Hippocampal formation (tissue), 2 donors: ENCODE results near the gene ABHD16A.

Experiments used
- DNase-seq, 2 donors: peaks; one replicate each; lab custom pipeline; 2025; lab: John Stamatoyannopoulos, UW

Gene ABHD16A

DNA sequence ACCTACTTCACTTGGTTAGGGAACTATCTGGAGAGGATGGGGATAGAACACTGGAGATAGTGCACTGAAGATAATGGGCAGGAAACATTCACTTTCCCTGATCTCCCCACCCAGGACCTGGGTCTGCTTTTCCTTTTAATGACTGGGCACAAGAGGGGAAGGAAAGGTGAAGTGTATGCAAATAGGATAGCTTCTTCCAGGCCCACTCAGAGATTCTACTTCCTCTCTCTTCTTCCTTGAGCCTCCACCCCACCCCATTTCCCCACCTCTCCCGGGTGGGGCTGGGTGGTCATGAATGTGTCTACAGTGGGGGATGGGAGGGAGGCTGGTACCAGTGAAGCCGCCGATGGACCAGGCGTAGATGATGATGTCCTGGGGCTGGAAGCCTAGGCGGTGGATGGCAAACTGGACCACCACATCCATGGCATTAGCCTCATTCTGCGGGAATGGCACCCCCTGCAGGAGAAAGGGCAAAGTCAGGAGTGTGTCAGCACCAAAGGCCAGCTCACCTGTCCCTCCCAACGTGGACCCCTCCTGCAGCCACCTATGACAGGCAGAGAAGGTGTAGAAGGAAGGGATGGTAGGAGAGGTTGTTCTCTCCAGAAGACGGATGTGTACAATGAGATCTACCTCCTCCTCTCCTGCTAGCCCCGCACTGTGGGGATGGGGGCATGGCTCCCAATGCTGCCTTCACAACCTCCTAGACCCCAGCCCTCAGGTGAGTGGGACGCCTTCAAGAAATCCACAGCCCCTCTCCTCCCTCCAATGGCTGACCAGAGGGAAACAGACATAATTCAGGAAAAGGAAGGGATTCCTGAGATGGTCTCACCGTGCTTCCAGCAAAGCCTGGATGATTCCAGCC lies 13.6 kb downstream of the ABHD16A start:
- DNase-seq, result no peak

DNA sequence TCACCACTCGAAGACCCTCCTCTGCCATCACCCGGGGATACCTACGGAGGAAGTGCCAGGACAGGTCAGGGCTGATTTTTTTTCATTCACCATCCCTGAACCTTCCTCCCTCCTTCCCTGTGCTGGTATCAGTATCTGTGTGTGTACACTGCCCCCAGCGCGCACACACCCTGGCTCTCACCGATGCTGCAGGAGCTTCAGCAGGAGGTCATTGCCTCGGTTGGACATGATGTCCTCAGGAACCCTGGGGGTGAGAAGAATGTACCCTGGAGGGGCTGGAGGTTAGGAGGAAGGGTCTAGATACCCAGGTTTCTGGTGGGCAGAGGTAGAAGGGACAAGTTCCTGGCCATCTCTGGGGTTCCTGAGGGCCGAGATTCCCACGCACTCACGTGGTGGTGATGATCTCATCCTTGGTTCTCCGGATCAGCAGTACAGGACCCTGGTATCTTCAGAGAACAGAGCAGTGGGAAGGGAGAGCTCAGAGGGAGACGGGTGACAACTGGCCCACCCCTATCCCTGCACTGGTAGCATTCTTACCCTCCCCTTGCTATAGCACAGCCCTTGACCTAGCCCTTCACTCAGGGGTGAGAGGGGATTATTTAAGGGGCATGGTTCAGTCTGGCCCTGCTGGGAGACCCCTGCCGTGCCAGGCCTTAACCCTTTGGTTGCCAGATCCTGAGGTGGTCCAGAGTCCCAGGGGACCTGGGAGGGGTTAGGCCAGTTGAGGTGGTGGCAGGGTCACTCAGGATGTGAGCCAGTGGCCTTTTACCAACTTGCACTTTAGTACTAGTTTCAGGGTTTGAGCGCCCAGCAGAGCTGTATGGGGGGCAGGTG lies 15.0 kb downstream of the ABHD16A start:
- no peak for DNase-seq

DNA sequence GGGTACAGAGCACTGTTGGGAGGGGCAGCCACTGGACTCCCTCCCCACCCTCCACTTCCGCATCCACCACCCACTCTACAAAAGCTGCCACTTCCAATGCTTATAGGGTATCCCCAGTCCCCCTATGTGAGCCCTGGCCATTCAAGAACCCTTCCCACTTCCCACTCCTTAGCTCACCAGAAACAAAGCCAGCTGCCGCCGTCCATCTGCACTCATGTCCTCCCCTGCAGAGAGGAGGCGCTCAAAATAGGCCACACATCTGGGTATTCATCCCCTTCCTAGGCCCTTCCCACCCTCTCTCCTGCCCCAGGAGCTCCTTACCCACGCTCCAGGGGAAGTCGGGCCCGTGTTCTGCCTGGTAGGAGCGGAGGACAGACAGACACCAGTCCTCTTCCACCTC lies 15.8 kb downstream of the ABHD16A start:
- no peak for DNase-seq

DNA sequence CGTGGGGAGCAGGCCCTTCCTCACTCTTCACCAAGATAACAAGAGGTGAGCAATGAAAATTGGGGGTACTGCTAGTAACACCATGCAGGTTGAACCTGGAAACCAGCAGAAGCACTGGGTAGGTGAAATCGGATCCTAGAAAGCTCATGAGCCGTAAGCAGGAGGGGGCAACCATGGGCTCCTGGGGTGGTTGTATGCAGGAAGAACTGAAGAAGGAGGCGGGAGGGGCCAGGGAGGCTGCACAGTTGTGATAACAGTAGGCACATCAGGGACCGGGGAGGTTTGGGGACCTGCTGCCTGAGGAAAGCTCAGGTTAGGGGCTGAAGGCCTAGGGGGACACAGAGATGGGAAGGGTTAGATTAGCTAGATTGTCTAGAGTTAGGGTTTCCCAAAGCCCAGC lies 16.6 kb downstream of the ABHD16A start:
- no peak for DNase-seq

DNA sequence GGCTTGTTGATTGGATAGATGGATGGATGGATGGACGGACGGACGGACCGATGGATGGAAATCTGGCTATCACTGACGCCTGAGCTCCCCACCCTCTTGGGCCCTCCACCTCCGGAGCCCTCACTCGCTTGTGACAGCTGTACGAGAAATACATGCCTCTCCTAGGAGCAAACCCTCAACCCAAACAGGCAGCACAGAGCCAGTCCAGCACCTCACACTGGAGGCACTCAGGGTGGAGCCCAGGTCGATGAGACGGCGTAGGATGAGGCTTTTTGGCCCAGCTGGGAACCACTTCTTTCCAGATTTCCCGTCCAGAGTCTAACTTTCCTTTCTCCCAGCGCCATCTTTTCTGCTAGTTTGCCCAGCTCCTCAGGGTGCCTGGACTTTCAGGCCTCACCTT lies 19.5 kb downstream of the ABHD16A start:
- DNase-seq, result no peak

DNA sequence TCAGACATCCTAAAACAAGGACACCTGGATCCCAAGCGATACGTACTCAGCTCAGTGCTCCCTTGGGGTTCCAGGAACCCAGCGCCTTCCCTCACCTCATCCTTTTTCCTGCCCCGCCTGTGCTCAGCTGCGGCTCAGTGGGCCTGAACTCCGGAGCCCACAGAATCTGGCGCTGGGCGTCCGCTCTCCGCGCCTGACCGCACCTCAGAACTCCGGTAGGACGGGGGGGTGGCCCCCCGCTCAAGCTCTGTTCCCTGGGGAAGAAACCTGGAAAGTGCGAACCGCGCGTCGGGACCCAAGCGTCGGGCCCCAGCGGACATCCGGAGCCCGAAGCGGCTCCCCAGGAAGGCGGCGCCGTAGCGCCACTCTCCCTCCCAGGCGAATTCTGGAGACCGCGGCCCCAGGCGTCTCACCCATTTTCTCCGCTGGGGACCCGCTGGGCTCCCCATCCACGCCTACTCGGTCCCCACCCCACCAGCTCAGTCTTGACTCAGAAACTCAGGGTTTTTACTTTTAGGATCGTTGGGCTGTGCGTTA lies 21.9 kb downstream of the ABHD16A start:
- DNase-seq, result peak in 1 of 2 donors; percentile 23

DNA sequence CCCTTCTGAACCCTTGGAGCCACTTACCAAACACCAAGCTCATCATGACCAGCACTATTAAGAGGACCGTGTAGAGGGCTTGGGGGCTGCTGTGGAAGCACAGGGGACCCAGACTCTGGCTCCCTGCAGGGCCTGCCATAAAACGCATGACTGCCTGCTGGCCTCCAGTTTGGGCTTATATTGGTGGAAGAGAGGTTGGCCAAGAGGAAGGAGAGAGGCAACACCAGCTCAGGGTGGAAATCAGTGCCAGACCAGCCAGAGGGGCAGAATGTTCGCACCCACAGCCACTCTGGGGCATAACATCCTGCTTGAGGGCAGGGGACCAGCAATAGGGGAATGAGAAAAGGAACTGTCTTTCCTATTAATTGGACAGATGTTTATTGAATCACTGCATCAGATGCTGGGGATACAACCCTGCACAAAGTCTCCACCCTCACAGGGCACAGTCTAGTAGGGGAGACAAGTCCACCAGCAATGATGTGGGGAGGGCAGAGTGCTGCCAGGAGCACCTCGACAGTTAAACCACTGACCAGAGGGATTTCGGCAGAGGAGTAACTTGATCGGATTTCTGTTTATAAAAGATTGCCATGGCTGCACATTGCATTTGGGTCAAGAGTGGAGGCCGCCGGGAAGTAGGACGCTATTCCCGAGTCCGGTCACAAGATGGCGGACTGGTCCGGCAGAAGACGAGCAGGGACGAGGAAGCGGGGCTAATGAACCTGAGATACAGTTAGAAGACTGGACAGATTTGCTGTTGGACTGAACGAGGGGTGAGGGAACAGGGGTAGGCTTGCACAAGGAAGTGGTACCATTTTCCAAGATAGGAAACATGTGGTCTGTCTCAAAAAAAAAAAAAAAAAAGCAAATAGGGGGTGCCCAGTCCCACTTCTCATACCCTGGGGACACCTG lies 22.6 kb downstream of the ABHD16A start, which contains the start of gene LY6G5C:
LY6G5C (minus strand) TSS at position 842 of the 909 bp plus-strand sequence; CDS start at position 148, 694 bp downstream.
- peak; percentile 63 to 83 for DNase-seq

DNA sequence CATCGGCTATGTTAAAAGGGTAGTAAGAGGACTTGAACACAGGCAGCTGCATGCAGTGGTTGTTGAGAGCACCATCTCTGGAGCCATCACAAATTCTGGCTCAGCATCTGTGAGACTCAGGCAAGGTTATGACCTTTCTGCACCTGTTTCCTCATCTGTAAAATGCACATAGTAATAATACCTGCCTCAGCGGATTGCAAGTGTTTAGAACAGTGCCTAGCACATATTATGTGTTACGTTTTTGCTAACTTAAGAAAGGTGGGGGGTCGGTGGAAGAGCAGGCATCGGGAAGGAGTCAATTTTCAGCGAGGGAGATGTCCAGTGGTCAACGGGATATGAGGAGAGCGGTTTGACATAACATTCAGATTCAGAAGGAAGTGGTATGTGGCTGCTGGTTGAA lies 25.2 kb downstream of the ABHD16A start:
- DNase-seq, result no peak

DNA sequence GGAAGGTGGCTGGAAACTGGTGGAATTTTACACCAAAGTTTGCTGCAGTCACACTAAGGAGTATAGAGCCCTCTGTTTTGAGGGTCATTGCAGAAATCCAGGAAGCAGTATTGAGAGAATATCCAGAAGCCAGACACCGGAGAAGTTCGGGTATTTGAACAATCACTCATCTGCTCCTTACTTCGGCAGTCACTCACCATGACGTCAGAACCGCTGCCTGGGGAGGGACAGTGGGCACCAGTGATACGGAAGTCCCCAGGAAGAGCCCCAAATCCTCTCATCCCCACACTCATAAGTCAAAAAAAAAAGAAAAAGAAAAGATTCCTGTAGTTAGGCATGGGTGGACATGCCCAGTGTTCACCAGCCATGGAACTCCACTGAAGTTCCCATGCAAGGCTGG lies 26.2 kb downstream of the ABHD16A start:
- DNase-seq, result no peak

DNA sequence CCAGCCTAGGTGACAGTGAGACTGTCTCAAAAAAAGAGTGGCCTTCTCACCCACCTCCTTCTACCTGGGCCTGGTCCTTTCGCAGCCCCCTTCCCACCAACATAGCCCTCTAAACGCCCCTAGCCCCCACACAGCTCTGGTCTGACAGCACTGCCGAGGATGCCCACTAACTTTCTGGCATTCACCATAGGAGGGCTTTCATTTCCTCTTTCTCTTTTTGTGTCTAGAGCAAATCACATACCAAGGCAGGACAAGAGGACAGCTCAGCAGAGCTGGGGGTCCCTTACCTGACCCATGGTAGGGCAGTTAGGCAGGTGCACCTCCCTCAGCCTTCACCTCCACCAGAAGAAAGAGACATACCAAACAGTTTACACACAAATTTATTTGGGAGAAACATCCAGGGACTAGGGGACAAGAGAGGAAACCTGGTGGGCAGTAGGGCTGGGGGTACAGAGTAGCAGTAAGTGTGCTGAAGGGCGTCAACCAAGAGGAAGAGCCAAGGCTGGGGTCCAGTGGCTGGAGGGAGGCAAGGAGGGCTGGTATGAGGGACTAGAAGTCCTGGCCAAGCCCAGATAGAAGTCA lies 26.7 kb downstream of the ABHD16A start:
- DNase-seq, result no peak

DNA sequence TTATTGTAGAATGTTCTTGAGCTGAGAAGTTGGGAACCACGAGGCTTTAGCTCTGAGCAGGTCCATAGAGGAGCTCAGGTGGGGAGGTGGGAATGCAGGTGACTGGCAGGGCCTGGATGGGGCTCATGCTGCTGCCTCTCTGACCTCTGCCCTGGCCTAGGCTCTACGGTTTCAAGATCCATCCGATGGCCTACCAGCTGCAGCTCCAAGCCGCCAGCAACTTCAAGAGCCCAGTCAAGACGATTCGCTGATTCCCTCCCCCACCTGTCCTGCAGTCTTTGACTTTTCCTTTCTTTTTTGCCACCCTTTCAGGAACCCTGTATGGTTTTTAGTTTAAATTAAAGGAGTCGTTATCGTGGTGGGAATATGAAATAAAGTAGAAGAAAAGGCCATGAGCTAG lies 33.4 kb downstream of the ABHD16A start, which contains the start of gene LY6G5B:
LY6G5B (plus strand) TSS at position 301 of the 400 bp plus-strand sequence. CDS start 975 bp downstream, outside the sequence.
- DNase-seq, result no peak

DNA sequence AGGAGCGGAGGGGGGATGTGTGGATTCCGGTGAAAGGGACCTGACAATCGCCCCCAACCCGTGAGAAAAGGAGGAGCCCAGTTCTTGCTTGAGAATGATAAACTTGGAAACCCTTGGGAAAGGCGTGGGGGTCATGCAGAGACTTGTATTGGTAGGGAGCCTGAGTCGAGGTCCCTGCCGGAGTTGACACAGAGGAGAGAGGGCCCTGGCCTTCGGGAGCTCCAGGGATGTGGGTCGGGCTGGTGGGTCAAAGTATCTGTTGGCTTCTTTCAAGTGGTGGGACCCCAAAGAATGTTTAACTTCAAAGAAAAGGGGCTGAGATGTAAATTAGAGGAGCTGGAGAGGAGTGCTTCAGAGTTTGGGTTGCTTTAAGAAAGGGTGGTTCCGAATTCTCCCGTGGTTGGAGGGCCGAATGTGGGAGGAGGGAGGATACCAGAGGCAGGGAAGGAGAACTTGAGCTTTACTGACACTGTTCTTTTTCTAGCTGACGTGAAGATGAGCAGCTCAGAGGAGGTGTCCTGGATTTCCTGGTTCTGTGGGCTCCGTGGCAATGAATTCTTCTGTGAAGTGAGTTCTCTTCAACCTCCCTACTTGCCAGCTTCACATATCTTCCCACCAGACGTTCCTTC lies 36.7 kb downstream of the ABHD16A start:
- DNase-seq, result no peak

DNA sequence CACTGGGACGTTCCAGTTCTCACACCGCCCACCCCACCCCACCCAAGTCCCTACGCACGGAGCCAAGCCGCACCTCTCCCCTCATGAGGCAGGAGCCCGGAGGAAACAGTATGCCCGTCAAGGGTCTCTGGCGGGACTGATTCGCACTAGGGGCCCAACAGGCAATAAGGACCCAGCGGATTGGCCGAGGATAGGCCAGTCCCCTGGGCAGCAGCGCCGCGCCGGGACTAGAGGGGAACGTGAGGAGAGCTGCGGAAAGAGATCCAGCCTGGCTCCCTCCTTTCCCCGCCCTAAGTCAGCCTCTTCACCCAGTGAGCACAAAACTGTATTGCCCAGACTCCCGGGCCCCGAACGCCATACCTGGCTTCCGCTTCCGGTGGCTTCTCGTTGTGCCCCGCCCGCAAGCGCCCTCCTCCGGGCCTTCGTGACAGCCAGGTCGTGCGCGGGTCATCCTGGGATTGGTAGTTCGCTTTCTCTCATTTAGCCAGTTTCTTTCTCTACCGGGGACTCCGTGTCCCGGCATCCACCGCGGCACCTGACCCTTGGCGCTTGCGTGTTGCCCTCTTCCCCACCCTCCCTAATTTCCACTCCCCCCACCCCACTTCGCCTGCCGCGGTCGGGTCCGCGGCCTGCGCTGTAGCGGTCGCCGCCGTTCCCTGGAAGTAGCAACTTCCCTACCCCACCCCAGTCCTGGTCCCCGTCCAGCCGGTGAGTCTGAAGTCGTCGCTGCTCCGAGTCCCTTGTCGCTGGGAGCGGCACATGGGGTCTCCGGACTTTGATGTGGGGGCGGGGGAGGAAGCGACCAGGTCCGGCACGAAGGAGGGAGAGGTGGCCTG lies 37.4 kb downstream of the ABHD16A start, which contains the start of gene CSNK2B:
CSNK2B (plus strand) TSS at position 580 of the 836 bp plus-strand sequence. CDS start 752 bp downstream, outside the sequence.
- DNase-seq, result peak; percentile 98

DNA sequence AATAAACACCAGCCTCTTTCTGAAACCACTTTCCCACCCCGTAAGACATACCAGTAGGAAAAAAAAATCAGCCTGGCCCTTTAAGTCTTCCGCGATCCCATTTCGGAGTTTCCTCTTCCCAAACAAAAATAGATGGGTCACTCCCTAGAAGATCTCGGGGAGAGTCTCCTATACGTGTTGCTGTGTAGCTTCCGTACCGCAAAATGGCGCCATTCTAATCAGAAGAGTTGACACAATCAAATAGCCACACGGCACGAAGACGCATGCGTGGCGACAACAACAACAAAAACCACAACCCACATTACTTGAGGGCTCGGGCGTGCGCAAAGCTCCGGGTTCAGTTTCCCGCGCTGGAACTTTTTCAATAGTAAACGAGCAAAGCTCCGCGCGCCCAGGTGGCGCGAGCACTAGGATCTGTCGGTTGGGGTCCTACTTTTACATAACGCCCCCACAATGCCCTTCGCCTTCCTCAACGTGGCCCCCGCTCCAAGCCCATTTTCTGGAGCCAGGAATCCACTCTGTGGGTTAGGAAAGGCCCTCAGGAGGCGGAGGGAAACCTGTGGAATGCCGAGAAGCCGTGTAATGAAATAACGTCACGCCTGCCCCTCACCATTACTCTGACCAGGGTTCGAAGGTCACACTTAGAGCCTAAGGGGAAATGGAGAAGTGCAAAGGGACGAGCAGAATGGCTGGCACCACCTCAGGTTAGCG lies 38.2 kb downstream of the ABHD16A start, which contains the start of gene GPANK1:
GPANK1 (minus strand) TSS at position 208 of the 711 bp plus-strand sequence. CDS start 519 bp downstream, outside the sequence.
- peak; percentile 83 to 93 for DNase-seq

DNA sequence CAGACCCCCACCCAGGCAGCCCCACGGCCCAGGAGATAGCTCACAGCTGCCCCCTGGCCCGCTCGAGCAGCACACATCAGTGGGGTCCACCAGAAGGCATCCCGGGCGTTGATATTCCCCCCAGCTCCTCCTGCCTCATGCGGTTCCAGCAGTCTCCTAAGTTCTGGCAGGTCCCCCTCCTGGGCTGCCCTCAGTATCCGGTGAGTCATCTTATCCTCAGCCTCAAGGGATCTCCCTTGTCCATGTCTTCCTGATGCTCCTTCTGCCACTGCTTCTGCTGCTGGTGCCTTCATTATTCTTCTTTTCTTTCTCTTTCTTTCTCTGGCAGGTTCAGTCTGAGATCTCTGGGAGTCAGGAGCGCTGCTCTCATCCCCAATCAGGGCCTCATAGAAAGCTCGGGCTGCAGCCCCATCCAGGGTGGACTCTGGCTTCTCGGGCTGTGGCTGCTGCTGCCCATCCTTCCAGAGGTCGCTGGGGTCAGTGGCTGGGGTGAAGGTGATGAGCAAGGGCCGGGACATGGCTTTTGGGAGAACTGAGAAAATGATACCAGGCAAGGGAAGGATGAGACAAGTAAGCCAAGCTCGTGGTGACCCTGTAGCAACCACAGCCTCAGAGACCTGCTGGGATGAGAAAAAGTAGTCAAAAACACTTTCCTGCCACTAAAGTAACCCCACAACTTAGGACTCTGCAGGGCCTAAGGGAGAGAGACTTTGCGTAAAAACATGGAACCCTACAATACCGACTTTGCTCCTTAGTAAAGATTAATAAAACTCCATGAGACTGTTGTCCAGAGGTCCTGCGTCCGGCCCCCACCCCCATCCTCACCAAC lies 38.9 kb downstream of the ABHD16A start:
- DNase-seq, result no peak

DNA sequence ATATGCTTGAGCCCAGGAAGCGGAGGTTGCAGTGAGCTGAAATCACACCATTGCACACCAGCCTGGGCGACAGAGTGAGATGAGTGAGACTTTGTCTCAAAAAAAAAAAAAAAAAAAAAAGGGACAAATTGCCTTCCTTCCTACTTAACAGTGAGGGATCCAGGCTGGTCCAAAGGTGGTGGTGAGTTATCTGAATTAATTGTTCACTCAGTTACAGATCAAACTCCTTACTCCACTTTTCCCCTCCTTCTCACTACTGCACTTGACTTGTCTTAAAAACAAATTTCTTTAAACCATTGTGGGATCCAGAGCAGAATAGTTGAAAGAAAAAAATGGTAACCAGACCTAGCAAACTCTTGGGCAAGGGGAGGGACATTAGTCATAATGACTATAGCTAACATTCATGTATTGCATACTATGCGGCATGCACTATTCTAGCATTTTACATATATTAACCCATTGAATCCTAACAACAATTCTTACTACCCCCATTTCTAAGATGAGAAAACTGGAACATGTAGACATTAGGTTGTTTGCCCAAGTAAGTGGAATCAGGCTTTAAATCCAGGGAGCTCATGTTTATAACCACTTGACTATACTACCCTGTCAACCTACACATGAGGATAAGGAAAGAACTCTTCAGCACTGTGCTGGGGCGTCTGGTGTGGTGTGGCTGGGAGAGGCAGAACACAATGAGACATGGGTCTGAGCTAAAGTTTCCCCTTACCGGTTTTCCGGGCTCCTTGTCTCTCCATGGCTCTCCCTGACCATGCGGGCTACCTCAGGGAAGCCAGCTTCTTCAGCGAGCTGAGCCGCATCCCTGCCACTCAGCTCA lies 39.8 kb downstream of the ABHD16A start:
- DNase-seq, result no peak
